ENCODE data around the gene CHRNE. TPM values are rescaled to one million over a fixed set of nuclear protein-coding genes. Genes with fewer than 3 reads are reported as not detected.
"Not testable (repeated sequence)": the region's sequence is repeated elsewhere in the genome, so short reads cannot be mapped to it uniquely, and the experiment has no call there.

CHRNE gene
- total RNA-seq, 1 donor from 2014 or later, result 0.98 TPM

DNA sequence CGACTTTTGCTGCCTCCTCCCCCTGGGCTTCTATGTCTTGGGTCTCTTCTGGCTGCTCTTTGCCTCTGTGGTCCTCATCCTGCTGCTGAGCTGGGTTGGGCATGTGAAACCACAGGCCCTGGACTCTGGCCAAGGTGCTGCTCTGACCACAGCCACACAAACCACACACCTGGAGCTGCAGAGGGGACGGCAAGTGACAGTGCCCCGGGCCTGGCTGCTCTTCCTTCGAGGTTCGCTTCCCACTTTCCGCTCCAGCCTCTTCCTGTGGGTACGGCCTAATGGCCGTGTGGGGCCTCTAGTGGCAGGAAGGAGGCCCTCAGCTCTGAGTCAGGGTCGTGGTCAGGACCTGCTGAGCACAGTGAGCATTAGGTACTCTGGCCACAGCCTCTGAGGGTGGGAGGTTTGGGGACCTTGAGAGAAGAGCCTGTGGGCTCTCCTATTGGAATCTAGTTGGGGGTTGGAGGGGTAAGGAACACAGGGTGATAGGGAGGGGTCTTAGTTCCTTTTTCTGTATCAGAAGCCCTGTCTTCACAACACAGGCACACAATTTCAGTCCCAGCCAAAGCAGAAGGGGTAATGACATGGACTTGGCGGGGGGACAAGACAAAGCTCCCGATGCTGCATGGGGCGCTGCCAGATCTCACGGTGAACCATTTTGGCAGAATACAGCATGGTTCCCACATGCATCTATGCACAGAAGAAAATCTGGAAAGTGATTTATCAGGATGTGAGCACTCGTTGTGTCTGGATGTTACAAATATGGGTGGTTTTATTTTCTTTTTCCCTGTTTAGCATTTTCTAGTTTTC lies 31.5 kb upstream of the CHRNE start:
- Histone ChIP-seq H3K27me3 (no peaks in the 10 kb centered on the region), H3K36me3 (peaks cover 0 to 20% of the 10 kb centered on the region in 2 donors), H3K9me3 (no peaks in the 10 kb centered on the region), H3K4me1 (peaks cover 27% of the 10 kb centered on the region), H3K4me3 (no peak overlapping the region), H3K27ac (no peak overlapping the region)
- intact Hi-C loops (cut with DNase I), result no loop called here
- TF ChIP-seq POLR2AphosphoS5 (IDR thresholded peaks at IDR 0.05; ENCODE audit: insufficient read depth in 1 of 2, low read depth in 1 of 2), result no peak
- TF ChIP-seq, protein P1, sequence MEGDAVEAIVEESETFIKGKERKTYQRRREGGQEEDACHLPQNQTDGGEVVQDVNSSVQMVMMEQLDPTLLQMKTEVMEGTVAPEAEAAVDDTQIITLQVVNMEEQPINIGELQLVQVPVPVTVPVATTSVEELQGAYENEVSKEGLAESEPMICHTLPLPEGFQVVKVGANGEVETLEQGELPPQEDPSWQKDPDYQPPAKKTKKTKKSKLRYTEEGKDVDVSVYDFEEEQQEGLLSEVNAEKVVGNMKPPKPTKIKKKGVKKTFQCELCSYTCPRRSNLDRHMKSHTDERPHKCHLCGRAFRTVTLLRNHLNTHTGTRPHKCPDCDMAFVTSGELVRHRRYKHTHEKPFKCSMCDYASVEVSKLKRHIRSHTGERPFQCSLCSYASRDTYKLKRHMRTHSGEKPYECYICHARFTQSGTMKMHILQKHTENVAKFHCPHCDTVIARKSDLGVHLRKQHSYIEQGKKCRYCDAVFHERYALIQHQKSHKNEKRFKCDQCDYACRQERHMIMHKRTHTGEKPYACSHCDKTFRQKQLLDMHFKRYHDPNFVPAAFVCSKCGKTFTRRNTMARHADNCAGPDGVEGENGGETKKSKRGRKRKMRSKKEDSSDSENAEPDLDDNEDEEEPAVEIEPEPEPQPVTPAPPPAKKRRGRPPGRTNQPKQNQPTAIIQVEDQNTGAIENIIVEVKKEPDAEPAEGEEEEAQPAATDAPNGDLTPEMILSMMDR (IDR thresholded peaks at IDR 0.05), result no peak
- no peak for TF ChIP-seq POLR2A (IDR thresholded peaks at IDR 0.05)
- DNase-seq (ENCODE audit: extremely low spot score in 2 of 2), result no peak

- H3K27ac ChIP-seq, result no peak overlapping the region
- DNase-seq (ENCODE audit: extremely low spot score in 2 of 2), result no peak
- no peaks in the 10 kb centered on the region for H3K27me3 ChIP-seq
- peaks cover 0 to 20% of the 10 kb centered on the region in 2 donors for H3K36me3 ChIP-seq
- H3K4me1 ChIP-seq, result peaks cover 19% of the 10 kb centered on the region
- H3K4me3 ChIP-seq, result no peak overlapping the region
- H3K9me3 ChIP-seq, result no peaks in the 10 kb centered on the region
- intact Hi-C loops (cut with DNase I), result no loop called here
- no peak for TF ChIP-seq POLR2AphosphoS5 (IDR thresholded peaks at IDR 0.05; ENCODE audit: insufficient read depth in 1 of 2, low read depth in 1 of 2)
- TF ChIP-seq, protein P1 (IDR thresholded peaks at IDR 0.05), result no peak
- TF ChIP-seq POLR2A (IDR thresholded peaks at IDR 0.05), result no peak
Observed at GRCh38 chr17:4933646-4934045, 30.7 kb upstream of the CHRNE start.

- TF ChIP-seq, protein P1 (IDR thresholded peaks at IDR 0.05), result no peak
- TF ChIP-seq POLR2AphosphoS5 (IDR thresholded peaks at IDR 0.05; ENCODE audit: insufficient read depth in 1 of 2, low read depth in 1 of 2), result no peak
- TF ChIP-seq POLR2A (IDR thresholded peaks at IDR 0.05), result no peak
- intact Hi-C loops (cut with DNase I), result no loop called here
- peaks cover 0 to 14% of the 10 kb centered on the region in 2 donors for H3K36me3 ChIP-seq
Observed at GRCh38 chr17:4932756-4933155, 29.9 kb upstream of the CHRNE start.

GRCh38 chr17:4931963-4932362 lies 29.1 kb upstream of the CHRNE start, which contains the start of gene GP1BA:
Gene GP1BA, plus strand, starts transcription at chr17:4932277. Its CDS starts 328 bp downstream, at chr17:4932605.
- DNase-seq (ENCODE audit: extremely low spot score in 2 of 2), result no peak
- intact Hi-C loops (cut with DNase I), result no loop called here
- Histone ChIP-seq H3K4me1 (peaks cover 10% of the 10 kb centered on the region), H3K27ac (no peak within 1 kb of the TSS), H3K9me3 (no peaks in the 10 kb centered on the region), H3K4me3 (no peak within 1 kb of the TSS), H3K27me3 (no peaks in the 10 kb centered on the region), H3K36me3 (peaks cover 0 to 6% of the 10 kb centered on the region in 2 donors)
- TF ChIP-seq, protein P1 (IDR thresholded peaks at IDR 0.05), result no peak
- TF ChIP-seq POLR2A (IDR thresholded peaks at IDR 0.05) (no peak), POLR2AphosphoS5 (IDR thresholded peaks at IDR 0.05; ENCODE audit: insufficient read depth in 1 of 2, low read depth in 1 of 2) (no peak)

More at GRCh38 chr17:4932756-4933155, 29.9 kb upstream of the CHRNE start:
- no peak overlapping the region for H3K4me3 ChIP-seq
- no peak for DNase-seq (ENCODE audit: extremely low spot score in 2 of 2)
- H3K27me3 ChIP-seq, result no peaks in the 10 kb centered on the region
- H3K9me3 ChIP-seq, result no peaks in the 10 kb centered on the region
- peaks cover 10% of the 10 kb centered on the region for H3K4me1 ChIP-seq
- no peak overlapping the region for H3K27ac ChIP-seq

DNA sequence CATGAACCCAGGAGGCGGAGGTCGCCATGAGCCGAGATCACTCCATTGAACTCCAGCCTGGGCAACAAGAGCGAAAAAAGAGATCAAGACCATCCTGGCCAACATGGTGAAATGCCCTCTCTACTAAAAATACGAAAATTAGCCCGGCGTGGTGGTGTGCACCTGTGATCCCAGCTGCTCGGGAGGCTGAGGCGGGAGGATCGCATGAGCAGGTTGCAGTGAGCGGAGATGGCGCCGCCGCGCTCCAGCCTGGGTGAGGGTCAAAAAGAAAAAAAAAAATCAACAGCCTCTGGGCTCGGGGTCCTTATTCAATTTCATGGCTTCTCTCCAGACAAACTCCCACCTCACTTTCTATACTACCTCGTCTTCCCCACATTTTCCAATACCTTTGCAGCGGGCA lies 26.0 kb upstream of the CHRNE start:
- no peak overlapping the region for H3K27ac ChIP-seq
- H3K36me3 ChIP-seq, result no peaks in the 10 kb centered on the region
- no peak overlapping the region for H3K4me3 ChIP-seq
- intact Hi-C loops (cut with DNase I), result no loop called here
- H3K27me3 ChIP-seq, result no peaks in the 10 kb centered on the region
- H3K4me1 ChIP-seq, result peaks cover 2% of the 10 kb centered on the region
- H3K9me3 ChIP-seq, result no peaks in the 10 kb centered on the region
- no peak for DNase-seq (ENCODE audit: extremely low spot score in 2 of 2)
- TF ChIP-seq, protein P1 (IDR thresholded peaks at IDR 0.05), result no peak
- TF ChIP-seq POLR2AphosphoS5 (IDR thresholded peaks at IDR 0.05; ENCODE audit: insufficient read depth in 1 of 2, low read depth in 1 of 2) (no peak), POLR2A (IDR thresholded peaks at IDR 0.05) (no peak)

DNA sequence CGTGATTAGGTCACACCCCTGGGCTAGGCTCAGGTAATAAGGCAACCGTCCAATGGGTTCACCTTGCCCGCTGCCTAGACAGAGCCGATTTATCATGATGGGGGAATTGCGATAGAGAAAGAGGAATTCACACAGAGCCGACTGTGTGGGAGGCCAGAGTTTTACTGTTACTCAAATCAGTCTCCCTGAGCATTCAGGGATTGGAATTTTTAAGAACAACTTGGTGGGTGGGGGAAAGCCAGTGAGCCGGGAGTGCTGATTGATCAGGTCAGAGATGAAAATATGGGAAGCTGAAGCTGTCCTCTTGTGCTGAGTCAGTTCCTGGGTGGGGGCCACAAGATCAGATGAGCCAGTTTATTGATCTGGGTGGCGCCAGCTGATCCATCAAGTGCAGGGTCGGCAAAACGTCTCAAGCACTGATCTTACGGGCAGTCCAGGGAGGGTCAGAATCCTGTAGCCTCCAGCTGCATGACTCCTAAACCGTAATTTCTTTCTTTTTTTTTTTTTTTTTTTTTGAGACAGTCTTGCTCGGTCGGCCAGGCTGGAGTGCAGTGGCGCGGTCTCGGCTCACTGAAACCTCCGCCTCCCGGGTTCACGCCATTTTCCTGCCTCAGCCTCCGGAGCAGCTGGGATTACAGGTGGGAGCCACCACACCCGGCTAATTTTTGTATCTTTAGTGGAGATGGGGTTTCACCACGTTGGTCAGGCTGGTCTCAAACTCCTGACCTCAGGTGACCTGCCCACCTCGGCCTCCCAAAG lies 23.9 kb upstream of the CHRNE start:
- H3K4me1 ChIP-seq; H3K36me3 ChIP-seq; H3K4me3 ChIP-seq; H3K9me3 ChIP-seq; H3K27ac ChIP-seq; intact Hi-C loops (cut with DNase I); H3K27me3 ChIP-seq; DNase-seq (ENCODE audit: extremely low spot score in 2 of 2): not testable (repeated sequence)
